Adipose tissue (tissue), 3 donors: ENCODE results near the gene TSPAN19. TPM values are rescaled to one million over a fixed set of nuclear protein-coding genes. Genes with fewer than 3 reads are reported as not detected.
"Not testable (repeated sequence)": the region's sequence is repeated elsewhere in the genome, so short reads cannot be mapped to it uniquely, and the experiment has no call there.

Experiments used
- H3K27ac ChIP-seq: one replicate; pipeline ENCODE4 v1.5.1; 2013; ENCODE audit warnings: low read depth, low read length
- WGBS, 3 donors: extraction: QIAGEN DNeasy Blood & Tissue Kit; methylation state at CpG; one replicate each; pipeline ENCODE4 v1.1.7; 2013; 5-methylcytosine and 5-hydroxymethylcytosine counted together
- polyA plus RNA-seq, 3 donors: library from polyadenylated mRNA; stranded (reverse); fragments of 200-250 nt; gene quantifications; one replicate each; pipeline ENCODE4 v1.2.3, GENCODE V29; 2013
- donor health status: healthy with polysubstance abuse.
- donor health status: Bipolar disorder and iron deficiency.
- donor health status: healthy.

TSPAN19 gene
- polyA plus RNA-seq, 3 donors = not detected

- not testable (repeated sequence) for H3K27ac ChIP-seq
- 66 to 75% (median 72%) methylated on average over 2 of the region's 2 CpGs for WGBS, 3 donors
Measured at GRCh38 chr12:85005047-85005446, 31.0 kb downstream of the TSPAN19 start.

- H3K27ac ChIP-seq = no peak overlapping the region
Measured at GRCh38 chr12:85004204-85004603, 31.9 kb downstream of the TSPAN19 start.

- 70 to 82% (median 80%) methylated on average over 3 of the region's 3 CpGs for WGBS, 3 donors
Measured at GRCh38 chr12:85002778-85003296, 33.2 kb downstream of the TSPAN19 start.

GRCh38 chr12:85000729-85001128, 35.3 kb downstream of the TSPAN19 start:
- WGBS, 3 donors = 69 to 70% (median 70%) methylated on average over 2 of the region's 2 CpGs
- H3K27ac ChIP-seq = no peak overlapping the region

More at GRCh38 chr12:85002778-85003296, 33.2 kb downstream of the TSPAN19 start:
- H3K27ac ChIP-seq = no peak overlapping the region

- no peak overlapping the region for H3K27ac ChIP-seq
Measured at GRCh38 chr12:84998341-84998740, 37.7 kb downstream of the TSPAN19 start.

GRCh38 chr12:84996759-84997158, 39.3 kb downstream of the TSPAN19 start:
- 36 to 63% (median 59%) methylated on average over 1 of the region's 1 CpG for WGBS, 3 donors
- H3K27ac ChIP-seq = no peak overlapping the region

- 61 to 71% (median 64%) methylated on average over 2 of the region's 2 CpGs for WGBS, 3 donors
- H3K27ac ChIP-seq = no peak overlapping the region
Measured at GRCh38 chr12:84995641-84996040, 40.4 kb downstream of the TSPAN19 start.

GRCh38 chr12:84994426-84994825, 41.7 kb downstream of the TSPAN19 start:
- no peak overlapping the region for H3K27ac ChIP-seq

- H3K27ac ChIP-seq = no peak overlapping the region
- WGBS, 3 donors = 49 to 71% (median 63%) methylated on average over 3 of the region's 3 CpGs
Measured at GRCh38 chr12:84986586-84986985, 49.5 kb downstream of the TSPAN19 start.

GRCh38 chr12:84986117-84986516, 50.0 kb downstream of the TSPAN19 start:
- 68 to 85% (median 80%) methylated on average over 2 of the region's 2 CpGs for WGBS, 3 donors

GRCh38 chr12:84983289-84983688, 52.8 kb downstream of the TSPAN19 start:
- H3K27ac ChIP-seq = no peak overlapping the region
- WGBS, 3 donors = 59 to 69% (median 66%) methylated on average over 3 of the region's 3 CpGs

More at GRCh38 chr12:84986117-84986516, 50.0 kb downstream of the TSPAN19 start:
- H3K27ac ChIP-seq = no peak overlapping the region

GRCh38 chr12:84982888-84983287, 53.2 kb downstream of the TSPAN19 start:
- no peak overlapping the region for H3K27ac ChIP-seq
- 87 to 96% (median 92%) methylated on average over 1 of the region's 1 CpG for WGBS, 3 donors

GRCh38 chr12:84978921-84979320, 57.2 kb downstream of the TSPAN19 start:
- H3K27ac ChIP-seq = no peak overlapping the region
- WGBS, 3 donors = 18 to 47% (median 27%) methylated on average over 1 of the region's 1 CpG

- WGBS, 3 donors = 83 to 94% (median 90%) methylated on average over 3 of the region's 3 CpGs
- H3K27ac ChIP-seq = no peak overlapping the region
Measured at GRCh38 chr12:84976133-84976532, 59.9 kb downstream of the TSPAN19 start.

GRCh38 chr12:84974155-84974815, 61.8 kb downstream of the TSPAN19 start:
- WGBS, 3 donors = 90 to 95% (median 92%) methylated on average over 2 of the region's 2 CpGs
- H3K27ac ChIP-seq = no peak overlapping the region

- no peak overlapping the region for H3K27ac ChIP-seq
Measured at GRCh38 chr12:84973026-84973425, 63.1 kb downstream of the TSPAN19 start.

- 68 to 72% (median 70%) methylated on average over 3 of the region's 3 CpGs for WGBS, 3 donors
- no peak overlapping the region for H3K27ac ChIP-seq
Measured at GRCh38 chr12:84969226-84969625, 66.9 kb downstream of the TSPAN19 start.
